VCaP (cell line): ENCODE results near the gene FOS.
A peak's percentile ranks its signal among the peaks of the same experiment; 100 is the strongest.
"Not testable (repeated sequence)": the region's sequence is repeated elsewhere in the genome, so short reads cannot be mapped to it uniquely, and the experiment has no call there.

Source experiments
- H3K27ac ChIP-seq: fragments of 450-650 bp; 2 replicates; pipeline ENCODE4 v1.5.1; 2017
- TF ChIP-seq, protein P1 (sequence below): fragments of 450-650 bp; conservative IDR thresholded peaks from 2 replicates; pipeline ENCODE4 v1.5.1; 2017; ENCODE audit warnings: mild to moderate bottlenecking, moderate library complexity

Gene FOS

DNA sequence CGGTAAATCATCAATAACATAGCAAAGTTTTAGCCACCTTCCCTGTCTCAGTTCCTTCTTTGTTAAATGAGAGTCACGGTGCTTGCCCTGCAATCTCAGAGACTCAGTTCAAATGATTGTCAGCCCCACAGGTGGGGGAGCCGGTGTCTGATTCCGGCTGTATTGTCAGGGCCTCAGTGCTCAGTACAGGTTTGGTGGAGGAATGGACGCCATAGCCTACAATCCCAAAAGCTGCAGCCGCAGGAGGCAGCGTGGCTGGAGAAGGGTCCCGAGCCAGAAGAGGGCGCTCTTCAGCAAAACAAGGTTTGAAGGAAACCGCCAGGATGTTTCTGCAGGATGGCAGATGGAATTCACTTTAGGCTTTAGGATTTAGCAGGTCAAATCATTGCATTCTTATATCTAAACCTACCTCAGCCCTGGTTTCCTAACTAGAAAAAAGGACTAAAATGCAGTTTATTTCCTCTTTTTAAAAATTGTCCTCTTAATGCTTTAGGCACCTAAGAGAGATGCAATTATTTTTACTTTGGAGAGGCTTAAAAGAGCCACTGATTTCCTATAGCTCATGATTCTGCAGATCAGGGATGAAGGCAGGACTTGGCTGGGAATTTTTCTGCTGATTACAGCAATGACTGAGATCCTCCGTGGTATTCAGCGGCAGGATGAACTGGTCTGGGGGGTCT is 29.2 kb downstream of the FOS start:
- H3K27ac ChIP-seq, result no peak overlapping the region; the same call in 1 of the 2 replicates
- TF ChIP-seq, protein P1, sequence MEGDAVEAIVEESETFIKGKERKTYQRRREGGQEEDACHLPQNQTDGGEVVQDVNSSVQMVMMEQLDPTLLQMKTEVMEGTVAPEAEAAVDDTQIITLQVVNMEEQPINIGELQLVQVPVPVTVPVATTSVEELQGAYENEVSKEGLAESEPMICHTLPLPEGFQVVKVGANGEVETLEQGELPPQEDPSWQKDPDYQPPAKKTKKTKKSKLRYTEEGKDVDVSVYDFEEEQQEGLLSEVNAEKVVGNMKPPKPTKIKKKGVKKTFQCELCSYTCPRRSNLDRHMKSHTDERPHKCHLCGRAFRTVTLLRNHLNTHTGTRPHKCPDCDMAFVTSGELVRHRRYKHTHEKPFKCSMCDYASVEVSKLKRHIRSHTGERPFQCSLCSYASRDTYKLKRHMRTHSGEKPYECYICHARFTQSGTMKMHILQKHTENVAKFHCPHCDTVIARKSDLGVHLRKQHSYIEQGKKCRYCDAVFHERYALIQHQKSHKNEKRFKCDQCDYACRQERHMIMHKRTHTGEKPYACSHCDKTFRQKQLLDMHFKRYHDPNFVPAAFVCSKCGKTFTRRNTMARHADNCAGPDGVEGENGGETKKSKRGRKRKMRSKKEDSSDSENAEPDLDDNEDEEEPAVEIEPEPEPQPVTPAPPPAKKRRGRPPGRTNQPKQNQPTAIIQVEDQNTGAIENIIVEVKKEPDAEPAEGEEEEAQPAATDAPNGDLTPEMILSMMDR, result peak; percentile 88

DNA sequence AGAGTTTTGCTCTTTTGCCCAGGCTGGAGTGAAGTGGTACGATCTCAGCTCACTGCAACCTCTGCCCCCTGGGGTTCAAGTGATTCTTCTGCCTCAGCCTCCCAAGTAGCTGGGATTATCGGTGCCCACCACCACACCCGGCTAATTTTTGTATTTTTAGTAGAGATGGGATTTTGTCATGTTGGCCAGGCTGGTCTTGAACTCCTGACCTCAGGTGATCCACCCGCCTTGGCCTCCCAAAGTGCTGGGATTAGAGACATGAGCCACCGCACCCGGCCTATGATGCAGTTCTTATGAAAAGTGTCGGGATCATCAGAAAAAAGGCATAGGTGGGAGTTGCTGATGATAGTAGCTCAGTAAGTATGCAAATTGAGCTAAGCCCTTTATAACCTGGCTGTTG is 30.4 kb downstream of the FOS start:
- not testable (repeated sequence) for H3K27ac ChIP-seq

DNA sequence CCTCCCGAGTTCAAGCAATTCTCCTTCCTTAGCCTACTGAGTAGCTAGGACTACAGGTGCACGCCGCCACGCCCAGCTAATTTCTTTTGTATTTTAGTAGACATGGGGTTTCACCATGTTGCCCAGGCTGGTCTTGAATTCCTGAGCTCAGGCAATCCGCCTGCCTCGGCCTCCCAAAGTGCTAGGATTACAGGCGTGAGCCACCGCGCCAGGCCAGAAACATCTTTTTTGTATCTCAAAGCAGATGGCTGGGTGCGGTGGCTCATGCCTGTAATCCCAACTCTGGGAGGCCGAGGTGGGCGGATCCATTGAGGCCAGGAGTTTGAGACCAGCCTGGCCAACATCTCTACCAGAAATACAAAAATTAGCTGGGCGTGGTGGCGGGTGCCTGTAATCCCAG is 30.9 kb downstream of the FOS start:
- not testable (repeated sequence) for H3K27ac ChIP-seq

DNA sequence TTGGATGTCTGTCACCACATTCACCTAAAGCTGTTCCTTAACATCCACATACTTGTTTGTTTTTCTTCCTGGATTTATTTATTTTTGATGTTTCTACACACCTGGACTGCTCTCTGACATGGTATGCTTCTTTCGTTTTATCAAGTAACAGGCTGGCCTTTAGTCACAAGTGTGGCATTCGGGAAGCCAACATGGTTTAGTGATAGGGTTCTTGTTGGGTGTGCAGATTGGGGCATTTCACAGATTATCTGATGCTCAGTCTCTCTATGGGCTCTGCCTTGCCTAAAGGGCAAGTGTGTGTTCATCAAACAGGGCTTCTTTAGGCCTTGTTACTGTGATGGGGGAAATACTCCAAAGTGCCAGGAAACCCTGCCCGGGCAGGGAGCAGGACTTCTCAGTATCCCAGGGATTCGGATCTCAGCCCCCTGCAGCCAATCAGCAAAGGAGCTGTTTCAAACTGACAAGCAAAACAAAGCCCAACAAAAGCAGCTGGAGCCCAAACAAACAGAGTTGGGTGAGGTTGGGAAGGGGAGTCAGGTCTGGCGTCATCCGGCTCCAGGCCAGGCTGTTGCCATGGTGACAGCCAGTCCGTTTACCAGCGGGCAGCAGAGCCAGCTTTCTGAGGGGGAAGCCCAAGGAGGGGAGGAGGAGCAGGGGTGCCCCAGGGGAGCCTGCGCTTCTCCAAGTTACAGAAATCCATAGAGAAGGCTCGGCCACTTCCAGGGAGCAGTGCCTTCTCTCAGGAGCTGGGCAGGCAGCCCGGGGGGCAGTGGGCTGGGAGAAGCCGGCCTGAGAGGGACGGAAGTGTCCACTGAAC is 31.9 kb downstream of the FOS start:
- no peak overlapping the region for H3K27ac ChIP-seq
- TF ChIP-seq, protein P1, result no peak

DNA sequence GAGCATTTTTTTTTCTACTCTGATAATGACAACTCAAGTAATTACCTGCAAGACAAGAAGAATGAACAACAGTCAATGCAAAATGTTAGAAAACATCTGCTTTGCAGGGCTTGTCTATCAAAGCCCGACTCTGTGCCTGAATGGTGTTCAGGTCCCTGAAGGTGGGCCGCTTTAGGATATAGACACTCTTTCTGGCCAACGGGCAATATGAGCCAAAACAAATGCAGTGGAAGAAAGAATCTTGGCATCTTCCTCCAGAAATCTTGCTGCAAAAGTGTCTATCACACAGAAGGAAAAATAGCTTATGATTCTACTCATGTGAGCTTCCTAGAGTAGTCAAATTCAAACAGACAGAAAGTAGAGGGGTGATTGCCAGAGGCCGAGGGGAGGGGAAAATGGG is 32.7 kb downstream of the FOS start:
- H3K27ac ChIP-seq, result no peak overlapping the region
- TF ChIP-seq, protein P1, result no peak

DNA sequence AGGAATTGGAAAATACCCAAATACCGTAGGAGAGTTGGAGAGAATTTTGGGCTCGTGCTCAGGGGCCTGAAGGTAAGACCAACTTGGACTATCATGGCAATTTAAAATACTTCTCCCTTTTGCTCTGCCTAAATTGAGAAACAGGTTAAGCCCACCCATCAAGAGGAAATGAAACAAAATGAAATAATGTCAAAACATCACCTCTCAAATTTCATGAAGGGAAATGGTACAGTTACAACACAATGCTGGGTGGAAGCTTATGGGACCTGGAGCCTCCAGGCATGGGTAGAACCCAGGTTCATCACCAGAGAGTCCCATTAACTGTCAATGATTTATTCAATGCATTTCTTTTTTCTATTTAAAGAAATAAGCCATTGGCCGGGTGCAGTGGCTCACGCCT is 33.7 kb downstream of the FOS start:
- TF ChIP-seq, protein P1, result no peak
- no peak overlapping the region for H3K27ac ChIP-seq

DNA sequence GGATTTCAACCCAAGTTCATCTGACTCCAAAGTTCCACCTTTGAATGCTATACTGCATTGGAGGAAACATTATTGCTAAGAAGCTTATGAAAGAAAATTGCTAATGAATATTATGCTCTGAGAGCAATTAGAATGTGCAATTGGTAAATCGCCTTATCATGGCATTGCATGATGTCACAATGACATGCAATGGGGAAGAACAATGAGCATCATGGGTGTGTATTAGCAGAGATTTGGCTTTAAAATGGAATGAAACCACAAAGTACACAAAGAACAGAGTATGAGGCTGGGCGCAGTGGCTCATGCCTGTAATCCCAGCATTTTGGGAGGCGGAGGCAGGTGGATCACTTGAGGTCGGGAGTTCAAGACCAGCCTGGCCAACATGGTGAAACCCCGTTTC is 34.7 kb downstream of the FOS start:
- TF ChIP-seq, protein P1, result no peak
- H3K27ac ChIP-seq, result no peak overlapping the region

DNA sequence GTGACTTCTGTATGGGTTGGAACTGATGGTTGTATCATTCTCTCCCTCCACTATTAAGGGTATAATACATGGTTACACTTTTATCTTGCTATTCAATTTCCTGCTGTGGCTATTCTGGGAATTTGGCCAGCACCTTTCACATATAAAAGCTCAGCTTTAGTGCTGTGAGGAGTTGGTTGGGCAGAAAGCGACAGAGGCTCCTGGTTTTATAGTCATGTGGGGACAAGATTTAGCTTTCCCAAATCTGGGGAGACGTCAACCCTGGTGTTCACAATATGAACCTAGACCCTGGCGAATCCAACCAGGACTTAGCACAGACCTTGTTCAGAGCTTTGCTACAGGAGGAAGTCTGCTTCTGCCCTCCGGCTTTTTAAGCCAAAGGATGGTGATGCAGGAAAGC is 36.5 kb downstream of the FOS start:
- peak overlapping the region; percentile 74 for H3K27ac ChIP-seq
- TF ChIP-seq, protein P1, result no peak
